GM21515 (cell line): ENCODE results near the gene KMT2E.
"Not testable (repeated sequence)": the region's sequence is repeated elsewhere in the genome, so short reads cannot be mapped to it uniquely, and the experiment has no call there.

Experiments used
- ATAC-seq: cut with Tn5 transposase; IDR thresholded peaks from one replicate; pipeline ENCODE4 v1.9.1; 2021; ENCODE audit not compliant: unreplicated experiment

The KMT2E gene, protein sequence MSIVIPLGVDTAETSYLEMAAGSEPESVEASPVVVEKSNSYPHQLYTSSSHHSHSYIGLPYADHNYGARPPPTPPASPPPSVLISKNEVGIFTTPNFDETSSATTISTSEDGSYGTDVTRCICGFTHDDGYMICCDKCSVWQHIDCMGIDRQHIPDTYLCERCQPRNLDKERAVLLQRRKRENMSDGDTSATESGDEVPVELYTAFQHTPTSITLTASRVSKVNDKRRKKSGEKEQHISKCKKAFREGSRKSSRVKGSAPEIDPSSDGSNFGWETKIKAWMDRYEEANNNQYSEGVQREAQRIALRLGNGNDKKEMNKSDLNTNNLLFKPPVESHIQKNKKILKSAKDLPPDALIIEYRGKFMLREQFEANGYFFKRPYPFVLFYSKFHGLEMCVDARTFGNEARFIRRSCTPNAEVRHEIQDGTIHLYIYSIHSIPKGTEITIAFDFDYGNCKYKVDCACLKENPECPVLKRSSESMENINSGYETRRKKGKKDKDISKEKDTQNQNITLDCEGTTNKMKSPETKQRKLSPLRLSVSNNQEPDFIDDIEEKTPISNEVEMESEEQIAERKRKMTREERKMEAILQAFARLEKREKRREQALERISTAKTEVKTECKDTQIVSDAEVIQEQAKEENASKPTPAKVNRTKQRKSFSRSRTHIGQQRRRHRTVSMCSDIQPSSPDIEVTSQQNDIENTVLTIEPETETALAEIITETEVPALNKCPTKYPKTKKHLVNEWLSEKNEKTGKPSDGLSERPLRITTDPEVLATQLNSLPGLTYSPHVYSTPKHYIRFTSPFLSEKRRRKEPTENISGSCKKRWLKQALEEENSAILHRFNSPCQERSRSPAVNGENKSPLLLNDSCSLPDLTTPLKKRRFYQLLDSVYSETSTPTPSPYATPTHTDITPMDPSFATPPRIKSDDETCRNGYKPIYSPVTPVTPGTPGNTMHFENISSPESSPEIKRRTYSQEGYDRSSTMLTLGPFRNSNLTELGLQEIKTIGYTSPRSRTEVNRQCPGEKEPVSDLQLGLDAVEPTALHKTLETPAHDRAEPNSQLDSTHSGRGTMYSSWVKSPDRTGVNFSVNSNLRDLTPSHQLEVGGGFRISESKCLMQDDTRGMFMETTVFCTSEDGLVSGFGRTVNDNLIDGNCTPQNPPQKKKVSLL (N-terminal part only)

GRCh38 chr7:105013816-105014692, at the start of gene KMT2E:
Gene KMT2E (plus strand): TSS chr7:105014205. CDS start chr7:105040953, 26,748 bp downstream.
- ATAC-seq, result peak; percentile 26

DNA sequence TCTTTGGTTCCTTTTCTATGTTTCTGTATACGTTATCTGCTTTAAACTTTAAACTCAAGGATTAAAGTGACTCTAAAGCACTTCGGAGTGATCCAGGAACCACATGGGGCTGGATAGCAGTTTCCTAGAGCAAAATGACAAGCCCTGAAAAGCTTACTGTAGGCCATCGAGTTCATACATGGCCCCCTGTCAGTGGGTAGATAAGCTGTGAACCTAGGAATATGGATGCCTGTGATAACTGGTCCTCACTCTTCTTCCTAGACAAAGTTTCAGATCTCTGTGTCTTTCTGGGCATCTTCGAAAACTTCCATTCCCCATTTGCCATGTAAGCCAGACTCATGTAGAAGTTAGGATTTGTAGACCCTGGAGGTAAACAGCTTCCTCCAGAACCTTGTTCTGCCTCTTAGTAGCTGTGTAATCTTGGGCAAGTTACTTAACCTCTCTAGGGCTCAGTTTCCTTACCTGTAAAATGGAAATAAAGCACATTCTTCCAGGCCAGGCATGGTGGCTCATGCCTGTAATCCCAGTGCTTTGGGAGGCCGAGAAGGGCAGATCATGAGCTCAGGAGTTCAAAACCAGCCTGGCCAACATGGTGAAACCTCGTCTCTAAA, 49.3 kb upstream of the KMT2E start:
- no peak for ATAC-seq

DNA sequence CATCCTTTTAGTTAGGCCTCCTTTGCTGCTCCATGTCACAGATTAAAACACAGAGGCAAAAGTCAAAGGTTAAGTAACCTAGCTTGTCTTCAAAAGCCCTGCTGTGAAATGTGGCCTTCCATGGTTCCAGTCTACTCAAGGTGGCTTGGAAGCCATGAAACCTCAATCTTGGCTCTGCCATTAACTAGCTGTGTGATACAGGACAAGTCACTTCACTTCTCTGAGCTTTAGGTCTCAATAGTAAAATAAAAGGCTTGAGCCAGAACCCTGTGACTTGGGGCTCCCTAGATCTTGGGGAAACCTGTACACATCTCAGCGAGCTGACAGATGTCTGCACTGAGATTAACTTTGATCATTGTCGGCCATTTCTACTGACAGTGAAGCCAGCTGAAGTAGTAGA, 48.0 kb upstream of the KMT2E start:
- ATAC-seq, result no peak

DNA sequence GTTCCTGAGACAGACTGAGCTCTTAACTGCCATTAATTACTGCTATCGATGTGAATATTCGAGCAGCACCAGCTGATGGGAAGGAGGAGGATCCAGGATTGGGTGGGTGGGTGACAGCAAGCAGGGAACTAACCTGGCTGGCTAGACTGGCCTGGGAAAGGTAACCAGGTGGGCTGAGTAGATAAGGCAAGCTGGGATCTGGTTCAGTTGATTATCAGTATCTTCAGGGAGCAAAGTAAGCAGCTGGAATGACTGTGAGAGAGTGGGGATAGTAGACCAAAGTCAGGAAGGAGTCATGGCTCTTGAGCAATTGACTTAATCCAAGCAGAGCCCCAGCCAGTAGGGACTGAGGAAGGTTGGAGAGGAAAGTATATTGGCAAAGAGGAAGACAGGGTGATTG, 46.9 kb upstream of the KMT2E start:
- ATAC-seq, result no peak

GRCh38 chr7:104967595-104967994, 46.4 kb upstream of the KMT2E start:
- ATAC-seq, result no peak

GRCh38 chr7:104968648-104969047, 45.4 kb upstream of the KMT2E start:
- ATAC-seq, result no peak

GRCh38 chr7:104969183-104969582, 44.8 kb upstream of the KMT2E start:
- ATAC-seq, result no peak

DNA sequence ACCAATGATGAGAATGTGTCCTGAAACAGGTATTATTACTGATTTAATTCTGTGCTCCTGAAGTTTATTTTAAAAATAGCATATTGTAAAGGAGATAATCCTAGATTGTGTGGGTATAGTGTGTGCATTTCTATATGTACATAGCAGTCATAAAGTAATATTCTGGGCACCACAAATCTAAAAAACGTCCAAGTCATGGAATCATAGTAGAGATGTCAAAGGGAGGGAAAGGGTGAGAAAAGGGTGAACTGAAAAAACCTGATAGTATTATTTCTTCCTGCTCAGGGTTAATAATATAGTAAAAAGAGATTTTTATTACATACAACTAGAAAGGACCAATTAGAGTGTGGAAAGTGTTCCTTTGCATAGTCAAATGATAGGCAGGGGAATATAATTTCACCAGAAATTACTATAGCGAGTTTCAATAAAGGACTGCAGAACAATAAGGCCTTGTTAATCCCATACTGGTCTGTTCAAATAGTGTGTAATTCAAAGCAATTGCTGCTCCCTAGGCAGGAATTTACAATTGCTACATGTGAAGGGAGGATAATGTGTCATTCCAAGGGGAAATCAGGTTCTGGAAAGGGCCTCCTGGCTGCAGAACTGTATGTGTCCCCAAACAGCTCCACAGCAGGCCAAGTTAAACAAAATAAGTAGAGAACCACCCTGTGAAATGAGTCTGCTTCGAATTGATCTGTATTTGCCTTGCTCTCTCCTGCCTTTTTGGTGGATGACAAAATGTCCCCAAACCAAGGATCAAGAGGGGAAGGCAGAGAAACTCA, 42.5 kb upstream of the KMT2E start:
- ATAC-seq, result no peak

DNA sequence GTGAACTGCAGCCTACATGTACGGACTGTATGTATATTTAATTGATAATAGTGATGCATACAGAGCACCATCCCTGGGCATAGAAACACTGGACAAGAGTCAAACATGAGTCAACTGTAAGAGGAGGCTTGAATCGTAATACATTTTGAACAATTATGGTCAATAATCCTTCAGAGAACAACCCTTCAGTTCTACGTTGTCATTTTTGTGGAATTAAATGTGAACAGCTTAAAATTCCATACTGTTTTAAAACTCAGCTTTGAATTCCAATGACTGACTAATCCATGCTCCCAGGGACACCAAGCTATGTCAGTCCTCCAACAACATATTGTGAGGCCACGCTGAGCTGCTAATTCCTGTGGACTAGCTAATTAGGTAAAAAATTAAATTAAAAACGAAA, 41.5 kb upstream of the KMT2E start:
- ATAC-seq, result no peak

- ATAC-seq, result no peak
These were observed 40.8 kb upstream of the KMT2E start for GRCh38 chr7:104973227-104973626.

DNA sequence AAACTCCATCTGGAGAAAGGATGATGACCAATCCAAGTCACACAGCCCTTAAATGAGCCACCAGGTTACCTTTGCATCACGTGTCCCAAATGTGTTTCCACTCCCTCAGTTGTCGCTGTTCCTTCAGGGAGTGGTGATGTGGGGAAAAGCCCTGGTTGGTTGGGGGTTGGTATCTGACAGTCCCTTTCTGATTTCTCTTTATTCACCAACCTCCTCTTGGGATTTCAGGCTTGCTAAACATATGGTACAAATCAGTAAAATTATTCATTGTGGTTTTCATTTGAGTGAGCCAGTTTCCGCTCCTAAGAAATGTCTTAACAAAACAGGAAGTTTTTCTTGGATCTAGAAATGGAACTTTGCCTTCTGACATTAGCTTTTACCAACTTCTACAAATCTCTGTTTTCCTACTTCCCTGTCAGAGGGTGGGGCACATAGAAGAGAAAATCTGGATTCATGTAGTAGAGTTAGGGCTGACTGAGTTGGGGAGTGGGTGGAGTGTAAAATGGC, 40.0 kb upstream of the KMT2E start:
- ATAC-seq, result no peak

DNA sequence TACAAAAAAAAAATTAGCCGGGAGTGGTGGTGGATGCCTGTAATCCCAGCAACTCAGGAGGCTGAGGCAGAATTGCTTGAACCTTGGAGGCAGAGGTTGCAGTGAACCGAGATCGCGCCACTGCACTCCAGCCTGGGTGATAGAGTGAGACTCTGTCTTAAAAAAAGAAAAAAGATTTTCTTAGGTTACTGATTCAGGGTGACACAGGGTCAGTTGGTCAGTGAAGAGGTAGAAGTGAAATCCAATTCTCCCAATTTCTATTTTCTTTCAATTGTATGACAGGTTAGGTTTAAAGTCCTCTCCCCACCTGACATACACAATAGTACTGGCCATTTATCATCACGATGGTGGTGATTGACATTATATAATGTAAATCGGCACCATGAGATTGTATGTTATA, 38.5 kb upstream of the KMT2E start:
- not testable (repeated sequence) for ATAC-seq

DNA sequence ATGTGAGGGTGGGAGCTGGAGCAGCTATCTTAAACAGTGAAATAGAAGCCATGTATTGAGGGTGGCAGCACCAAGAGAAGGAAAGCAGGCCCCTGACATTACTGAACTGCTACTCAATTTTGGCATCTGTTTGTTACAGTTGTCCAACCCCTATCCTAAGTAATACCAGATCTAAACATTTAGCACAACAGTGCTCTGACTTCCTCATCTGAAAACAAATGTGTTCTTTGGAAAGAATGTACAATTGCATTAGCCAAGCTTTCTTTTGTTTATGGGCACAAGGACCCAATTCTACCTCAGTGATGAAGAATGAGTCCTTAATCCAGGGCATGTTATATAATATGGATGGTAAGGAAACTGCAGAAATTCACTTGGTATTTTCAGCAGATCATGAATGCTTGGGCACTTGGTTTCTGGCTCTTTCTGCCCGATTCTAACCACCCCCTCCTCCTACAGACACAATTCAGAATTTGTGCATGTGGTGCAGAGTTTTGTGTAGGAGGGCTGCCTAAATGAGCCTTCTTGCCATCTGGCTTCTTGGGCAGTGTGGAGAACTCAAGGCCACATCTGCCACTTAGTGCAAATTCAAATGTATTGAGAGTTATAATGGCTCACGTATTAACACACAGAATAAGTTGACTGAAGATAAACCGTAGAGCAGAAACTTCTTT, 36.9 kb upstream of the KMT2E start:
- no peak for ATAC-seq

- ATAC-seq, result no peak
These were observed 35.5 kb upstream of the KMT2E start for GRCh38 chr7:104978460-104978859.

GRCh38 chr7:104979167-104979841, 34.7 kb upstream of the KMT2E start:
- ATAC-seq, result no peak

DNA sequence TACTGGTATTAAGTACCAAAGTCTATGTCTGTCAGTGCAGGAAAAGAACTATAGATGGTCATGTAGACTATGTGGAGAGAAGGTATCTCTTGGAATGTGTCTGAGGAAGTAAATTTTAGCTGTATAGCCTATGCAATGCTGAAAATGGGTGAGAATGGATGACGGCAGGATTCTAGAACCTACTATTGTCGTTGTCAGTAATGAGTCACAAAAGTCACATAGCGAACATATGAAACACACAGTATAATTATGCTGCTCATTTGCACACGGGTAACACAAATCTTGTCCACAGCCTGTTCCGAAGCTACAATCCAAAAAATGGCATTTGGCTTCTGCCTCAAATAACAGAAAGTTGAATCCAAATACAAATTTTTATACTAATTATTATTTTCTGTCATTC, 33.6 kb upstream of the KMT2E start:
- ATAC-seq, result no peak

GRCh38 chr7:104980841-104981671, 32.9 kb upstream of the KMT2E start:
- ATAC-seq, result no peak
